Fibroblast of skin of right quadriceps (primary cell): ENCODE measurements around the gene VDAC1.
"Not testable (repeated sequence)": the region's sequence is repeated elsewhere in the genome, so short reads cannot be mapped to it uniquely, and the experiment has no call there.

Source experiments
- DNase-seq: peaks from one replicate; pipeline ENCODE4 v3.0.0-alpha.2; 2013

VDAC1 gene

GRCh38 chr5:133994297-133994989 lies 10.3 kb downstream of the VDAC1 start:
- no peak for DNase-seq

DNA sequence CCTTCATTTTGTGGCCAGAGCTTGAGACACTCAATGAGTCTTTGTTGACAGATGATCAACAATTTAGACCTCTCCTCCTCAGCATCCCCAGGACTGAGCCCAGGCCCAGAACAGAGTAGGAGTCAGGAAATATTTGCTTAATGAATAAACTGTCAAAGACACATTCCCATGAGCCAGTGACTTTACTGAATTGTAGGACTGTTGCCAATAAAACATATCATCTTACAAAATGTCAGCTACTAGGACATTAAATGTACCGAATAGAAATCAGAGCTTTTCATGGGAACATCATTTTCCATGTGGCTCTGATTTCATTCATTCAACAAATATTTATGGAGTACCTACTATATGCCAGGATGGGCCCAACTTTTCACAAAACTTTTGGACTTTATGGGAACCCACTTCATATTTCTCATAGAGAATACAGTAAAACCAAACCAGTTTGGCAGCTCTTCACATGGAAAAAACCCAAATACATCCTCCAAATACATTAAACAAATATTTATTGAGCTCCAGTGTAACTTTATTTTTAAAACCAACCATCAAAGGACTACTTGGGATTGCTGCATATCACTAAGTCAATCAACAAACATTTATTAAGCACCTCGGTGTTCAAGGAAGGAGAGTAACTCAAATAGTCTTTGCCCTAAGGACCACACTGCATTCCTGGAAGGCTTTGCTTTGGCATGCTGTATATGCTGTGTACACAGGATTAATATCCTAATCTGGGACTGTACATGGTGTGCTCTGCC lies 11.4 kb downstream of the VDAC1 start:
- peak; percentile 80 for DNase-seq

GRCh38 chr5:133992429-133993155 lies 12.2 kb downstream of the VDAC1 start:
- DNase-seq = no peak

- no peak for DNase-seq
Measured at GRCh38 chr5:133991171-133991910, 13.4 kb downstream of the VDAC1 start.

GRCh38 chr5:133990396-133990795 lies 14.4 kb downstream of the VDAC1 start:
- no peak for DNase-seq

GRCh38 chr5:133985540-133986180 lies 19.1 kb downstream of the VDAC1 start:
- no peak for DNase-seq

DNA sequence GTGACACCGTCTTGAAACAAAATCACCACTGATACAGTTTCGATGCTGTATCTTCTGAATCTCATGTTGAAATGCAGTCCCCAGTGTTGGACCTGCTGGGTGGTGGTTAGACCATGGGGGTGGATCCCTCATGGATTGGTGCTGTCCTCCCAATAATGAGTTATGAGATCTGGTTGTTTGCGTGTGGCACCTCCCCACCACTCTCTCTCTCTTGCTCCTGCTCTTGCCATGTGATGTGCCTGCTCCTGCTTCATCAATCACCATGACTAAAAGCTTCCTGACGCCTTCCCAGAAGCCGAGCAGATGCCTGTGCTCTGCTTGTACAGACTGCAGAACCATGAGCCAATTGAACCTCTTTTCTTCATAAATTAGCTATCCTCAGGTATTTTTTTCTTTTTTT lies 21.1 kb downstream of the VDAC1 start:
- no peak for DNase-seq

DNA sequence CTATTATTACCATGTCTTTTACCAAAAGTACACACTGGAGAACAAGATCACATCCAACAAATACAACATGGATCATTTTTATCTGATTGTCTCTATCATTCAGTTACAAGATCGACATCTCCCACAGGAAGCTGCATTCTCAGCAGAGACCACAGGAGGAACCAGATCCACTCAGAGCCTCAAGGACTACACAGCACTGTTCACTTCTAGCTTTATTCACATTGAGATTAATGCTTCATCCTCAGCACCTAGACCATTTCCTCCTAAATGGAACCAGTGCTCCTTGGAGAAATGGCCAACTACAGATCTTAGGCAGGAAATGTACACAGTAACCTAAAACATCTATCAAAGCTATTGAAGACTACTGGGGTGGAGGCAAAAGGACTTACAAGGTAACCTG lies 23.1 kb downstream of the VDAC1 start:
- no peak for DNase-seq

- no peak for DNase-seq
Measured at GRCh38 chr5:133980652-133981051, 24.1 kb downstream of the VDAC1 start.

GRCh38 chr5:133978943-133979342 lies 25.8 kb downstream of the VDAC1 start:
- no peak for DNase-seq

GRCh38 chr5:133977858-133978257 lies 26.9 kb downstream of the VDAC1 start:
- DNase-seq = peak; percentile 53

- no peak for DNase-seq
Measured at GRCh38 chr5:133977161-133977787, 27.5 kb downstream of the VDAC1 start.

- not testable (repeated sequence) for DNase-seq
Measured at GRCh38 chr5:133975546-133975945, 29.2 kb downstream of the VDAC1 start.

GRCh38 chr5:133974142-133974541 lies 30.6 kb downstream of the VDAC1 start:
- DNase-seq = no peak

DNA sequence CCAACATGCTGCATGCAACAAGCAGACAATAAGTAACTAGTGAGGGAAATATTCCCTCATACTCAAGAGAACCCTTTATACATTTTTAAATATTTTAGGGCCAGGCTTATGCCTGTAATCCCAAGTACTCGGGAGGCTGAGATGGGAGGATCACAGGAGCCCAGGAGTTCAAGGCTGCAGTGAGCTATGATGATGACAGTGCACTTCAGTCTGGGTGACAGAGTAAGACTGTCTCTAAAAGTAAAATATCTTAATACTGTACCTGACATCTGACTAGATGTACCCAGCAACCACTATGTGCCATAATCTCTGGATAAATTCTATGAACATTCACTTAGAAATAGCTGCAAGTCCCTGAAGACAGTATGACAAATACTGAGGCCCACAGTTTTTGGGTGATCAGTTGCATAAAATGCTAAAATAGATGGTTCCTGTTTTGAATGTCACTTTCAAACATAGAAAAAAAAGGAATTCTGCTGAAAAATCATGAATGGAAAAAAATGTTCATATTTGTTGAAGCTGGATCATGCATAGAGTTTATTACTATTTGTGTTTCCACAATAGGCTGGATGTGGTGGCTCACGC lies 34.4 kb downstream of the VDAC1 start:
- no peak for DNase-seq

- no peak for DNase-seq
Measured at GRCh38 chr5:133969654-133970324, 35.0 kb downstream of the VDAC1 start.

GRCh38 chr5:133968204-133968980 lies 36.4 kb downstream of the VDAC1 start, which contains the start of gene C5orf15:
TSS of gene C5orf15 (minus strand) at chr5:133968625. CDS start at chr5:133968584, 41 bp downstream.
- peak; percentile 97 for DNase-seq

- DNase-seq = no peak
Measured at GRCh38 chr5:133967698-133968203, 37.0 kb downstream of the VDAC1 start.

GRCh38 chr5:133967124-133967523 lies 37.7 kb downstream of the VDAC1 start:
- no peak for DNase-seq

DNA sequence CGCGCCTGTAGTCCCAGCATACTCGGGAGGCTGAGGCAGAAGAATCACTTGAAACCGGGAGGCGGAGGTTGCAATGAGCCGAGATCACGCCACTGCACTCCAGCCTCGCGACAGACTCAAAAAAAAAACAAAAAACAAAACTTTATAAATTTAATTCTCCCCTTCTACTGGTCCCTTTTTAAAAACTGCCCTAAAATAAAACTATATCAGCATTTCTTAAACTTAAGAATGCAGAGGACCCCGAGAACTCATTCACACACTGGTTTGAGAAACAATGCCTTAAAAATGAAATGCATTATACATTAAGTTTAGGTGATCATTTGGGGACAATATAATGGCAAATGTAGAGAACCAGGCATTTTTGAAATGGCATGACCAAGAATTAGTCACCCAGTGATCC lies 38.7 kb downstream of the VDAC1 start:
- DNase-seq = no peak
